A673 (cell line): ENCODE results near the gene GALNTL6. TPM values are rescaled to one million over a fixed set of nuclear protein-coding genes. Genes with fewer than 3 reads are reported as not detected.

Experiments
- BruUV-seq: library from RNA; stranded (reverse); fragments of 400-500 nt; replicated peaks from 2 replicates; lab custom pipeline; 2021; lab: Mats Ljungman, UMichigan
- CTCF ChIA-PET: fragments of 300-600 bp; sonication (Branson Sonifier 250); formaldehyde crosslinking; loops from one replicate; lab custom pipeline; 2022; ENCODE audit warnings: antibody characterized with exemption; lab: Charles Lee
- POLR2A ChIA-PET: fragments of 300-600 bp; sonication (Branson Sonifier 250); formaldehyde crosslinking; loops from one replicate; lab custom pipeline; 2022; ENCODE audit warnings: antibody characterized with exemption; ENCODE audit not compliant: low non-redundant PET; lab: Charles Lee
- DNase-seq: peaks from one replicate; pipeline ENCODE4 v3.0.0-alpha.2; 2015; ENCODE audit warnings: low spot score
- H3K27ac ChIP-seq: fragments of 200-600 bp; sonication (generic); 2 replicates; pipeline ENCODE4 v1.5.1; 2016; ENCODE audit warnings: mixed run types, low read depth, mild to moderate bottlenecking, mixed read lengths, antibody characterized with exemption, low read length; ENCODE audit not compliant: poor library complexity, severe bottlenecking
- H3K27me3 ChIP-seq: fragments of 200-600 bp; sonication (generic); replicated peaks from 2 replicates; pipeline ENCODE4 v1.6.1; 2017; ENCODE audit warnings: mixed run types, low read depth, mild to moderate bottlenecking, mixed read lengths, antibody characterized with exemption, low read length; ENCODE audit not compliant: insufficient read depth, poor library complexity
- H3K36me3 ChIP-seq: fragments of 200-600 bp; sonication (generic); 2 replicates; pipeline ENCODE4 v1.6.1; 2016; ENCODE audit warnings: mixed run types, mild to moderate bottlenecking, mixed read lengths, antibody characterized with exemption, low read length; ENCODE audit not compliant: insufficient read depth, poor library complexity, severe bottlenecking
- H3K4me1 ChIP-seq: fragments of 200-600 bp; sonication (generic); 2 replicates; pipeline ENCODE4 v1.6.1; 2017; ENCODE audit warnings: mixed run types, mild to moderate bottlenecking, mixed read lengths, antibody characterized with exemption, low read length; ENCODE audit not compliant: insufficient read depth, poor library complexity, severe bottlenecking
- H3K4me3 ChIP-seq: fragments of 200-600 bp; sonication (generic); 2 replicates; pipeline ENCODE4 v1.5.1; 2016; ENCODE audit warnings: low read depth, mixed run types, mild to moderate bottlenecking, mixed read lengths, low read length; ENCODE audit not compliant: poor library complexity, severe bottlenecking
- H3K9me3 ChIP-seq: fragments of 200-600 bp; sonication (generic); 2 replicates; pipeline ENCODE4 v1.6.1; 2016; ENCODE audit warnings: mixed run types, low read depth, mild to moderate bottlenecking, mixed read lengths, antibody characterized with exemption, low read length; ENCODE audit not compliant: poor library complexity, severe bottlenecking
- CTCF ChIP-seq: fragments of 300-800, 200-600 bp; sonication (generic); conservative IDR thresholded peaks from 2 replicates; pipeline ENCODE4 v1.5.1; 2017; ENCODE audit warnings: low read depth, mild to moderate bottlenecking, antibody characterized with exemption, low read length, moderate library complexity, mixed read lengths
- EZH2 ChIP-seq: fragments of 200-600 bp; sonication (generic); IDR thresholded peaks from 2 replicates; pipeline ENCODE4 v1.6.1; 2017; ENCODE audit warnings: borderline replicate concordance, low read depth, mild to moderate bottlenecking, mixed read lengths, antibody characterized with exemption, low read length; ENCODE audit not compliant: poor library complexity, severe bottlenecking
- intact Hi-C: fragments of 100-400 bp; cut with micrococcal nuclease; formaldehyde crosslinking; loops from one replicate; pipeline ENCODE4 v1.10.0; 2022; ENCODE audit not compliant: unreplicated experiment
- total RNA-seq: library from RNA; stranded (reverse); gene quantifications from 2 replicates; pipeline ENCODE4 v1.2.3, GENCODE V29; 2021

The GALNTL6 gene
- total RNA-seq, 1 experiment from 2014 or later: 0.30 TPM

GRCh38 chr4:172842779-172843178, 1029.6 kb downstream of the GALNTL6 start:
- H3K4me3 ChIP-seq: no peak overlapping the region
- intact Hi-C loops: no loop called here
- no peak for DNase-seq
- TF ChIP-seq EZH2: no peak
- no peak for TF ChIP-seq CTCF
- H3K27me3 ChIP-seq: no peaks in the 10 kb centered on the region
- H3K27ac ChIP-seq: no peak overlapping the region
- no peaks in the 10 kb centered on the region for H3K9me3 ChIP-seq
- no peaks in the 10 kb centered on the region for H3K4me1 ChIP-seq
- no TSS peak for BruUV-seq
- no peaks in the 10 kb centered on the region for H3K36me3 ChIP-seq
- POLR2A ChIA-PET: no interaction called here
- CTCF ChIA-PET: no interaction called here

- DNase-seq: no peak
- BruUV-seq: no TSS peak
- Histone ChIP-seq H3K36me3 (no peaks in the 10 kb centered on the region), H3K4me1 (no peaks in the 10 kb centered on the region), H3K27me3 (no peaks in the 10 kb centered on the region), H3K27ac (no peak overlapping the region), H3K4me3 (no peak overlapping the region), H3K9me3 (no peaks in the 10 kb centered on the region)
- TF ChIP-seq EZH2 (no peak), CTCF (no peak)
- POLR2A ChIA-PET: no interaction called here
- intact Hi-C loops: no loop called here
- CTCF ChIA-PET: no interaction called here
Observed at GRCh38 chr4:172843192-172843591, 1030.0 kb downstream of the GALNTL6 start.

- Histone ChIP-seq H3K4me1 (no peaks in the 10 kb centered on the region), H3K4me3 (no peak overlapping the region), H3K9me3 (no peaks in the 10 kb centered on the region), H3K36me3 (no peaks in the 10 kb centered on the region), H3K27ac (no peak overlapping the region), H3K27me3 (no peaks in the 10 kb centered on the region)
- TF ChIP-seq CTCF (no peak), EZH2 (no peak)
- no TSS peak for BruUV-seq
- DNase-seq: no peak
- intact Hi-C loops: no loop called here
- ChIA-PET POLR2A (no interaction called here), CTCF (no interaction called here)
Observed at GRCh38 chr4:172844556-172844955, 1031.4 kb downstream of the GALNTL6 start.
